Fibroblast of gingiva (primary cell): ENCODE results near the gene FOXP1.

Source experiments
- DNase-seq: peaks from one replicate; pipeline ENCODE4 v3.0.0-alpha.2; 2011; ENCODE audit warnings: low read depth

The FOXP1 gene

GRCh38 chr3:71144525-71145253 lies 438.8 kb downstream of the FOXP1 start:
- DNase-seq: no peak

DNA sequence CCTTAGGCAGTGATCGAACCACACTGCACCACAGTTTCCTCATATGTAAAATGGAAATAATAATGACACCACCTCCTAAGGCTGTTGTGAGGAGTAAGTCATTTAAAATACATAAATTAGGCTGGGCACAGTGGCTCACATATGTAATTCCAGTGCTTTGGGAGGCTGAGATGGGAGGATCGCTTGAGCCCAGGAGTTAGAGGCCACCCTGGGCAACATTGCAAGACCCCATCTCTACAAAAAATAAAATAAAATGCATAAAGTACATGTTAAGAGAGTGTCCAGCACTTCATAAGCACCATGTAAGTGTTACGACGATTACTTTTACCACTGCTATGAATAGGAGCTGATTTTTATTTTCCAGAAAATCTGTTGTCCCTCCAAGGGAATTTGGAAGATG lies 440.0 kb downstream of the FOXP1 start:
- no peak for DNase-seq

GRCh38 chr3:71142441-71143161 lies 440.9 kb downstream of the FOXP1 start:
- no peak for DNase-seq

- DNase-seq: no peak
Measured at GRCh38 chr3:71140477-71140876, 443.1 kb downstream of the FOXP1 start.

DNA sequence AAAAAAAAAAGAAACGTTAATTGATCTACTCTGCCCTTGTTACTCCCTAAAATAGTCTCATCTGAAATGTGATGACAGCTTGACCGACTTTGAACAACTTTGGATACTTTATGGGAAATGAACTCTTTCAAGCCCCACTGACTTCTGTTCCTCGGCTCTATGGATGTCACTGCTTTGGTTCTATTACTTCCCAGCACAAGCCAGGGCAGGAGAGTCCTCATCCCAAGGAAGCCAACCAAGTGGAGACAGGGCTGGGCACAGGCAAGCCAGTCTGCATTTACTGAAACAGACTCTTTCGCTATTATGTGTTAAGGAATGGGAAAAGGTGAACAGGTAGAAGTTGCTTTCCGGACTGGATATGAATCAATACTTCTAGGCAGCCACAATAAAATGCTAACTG lies 444.0 kb downstream of the FOXP1 start:
- DNase-seq: no peak

GRCh38 chr3:71138410-71138809 lies 445.1 kb downstream of the FOXP1 start:
- no peak for DNase-seq

DNA sequence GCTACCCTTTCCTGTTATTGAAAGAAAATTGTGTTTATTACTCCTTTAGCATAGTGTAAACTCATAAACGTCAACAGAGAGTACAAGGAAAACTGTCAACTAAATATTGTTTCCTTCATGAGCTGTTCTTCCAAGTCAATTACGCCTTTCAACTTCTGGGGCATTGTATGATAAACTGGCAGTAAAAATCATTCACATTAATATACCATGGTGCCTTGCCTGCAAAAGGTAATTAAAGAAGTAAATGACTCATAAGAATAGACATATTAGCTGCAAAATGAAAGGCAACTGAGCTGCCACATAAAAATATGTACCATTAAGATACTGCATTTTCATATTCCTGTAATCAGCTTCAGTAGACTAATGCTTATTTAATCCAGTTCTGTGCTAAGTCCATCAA lies 447.3 kb downstream of the FOXP1 start:
- DNase-seq: no peak

- DNase-seq: no peak
Measured at GRCh38 chr3:71135373-71136088, 448.0 kb downstream of the FOXP1 start.

GRCh38 chr3:71134521-71134920 lies 449.0 kb downstream of the FOXP1 start:
- DNase-seq: no peak

DNA sequence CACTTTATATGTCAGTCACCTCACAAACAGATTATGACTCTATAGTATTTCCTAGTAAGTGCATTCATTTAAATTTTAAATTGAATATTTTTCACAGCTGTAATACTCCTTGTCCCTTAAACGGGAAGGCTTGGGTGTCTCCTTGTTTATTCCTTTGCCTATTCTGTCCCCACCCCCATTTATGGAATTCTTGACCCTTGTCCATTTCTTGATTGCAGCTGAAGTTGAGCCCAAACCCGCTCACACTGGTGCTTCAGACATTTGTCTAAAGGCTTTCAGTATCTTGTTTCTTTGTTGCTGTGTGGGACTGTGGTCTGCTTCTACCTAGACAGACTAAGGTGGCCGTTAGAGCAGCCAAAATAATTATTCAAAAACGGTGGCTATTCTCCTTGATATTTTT lies 449.7 kb downstream of the FOXP1 start:
- DNase-seq: no peak

- peak; percentile 14 for DNase-seq
Measured at GRCh38 chr3:71132995-71133730, 450.4 kb downstream of the FOXP1 start.

DNA sequence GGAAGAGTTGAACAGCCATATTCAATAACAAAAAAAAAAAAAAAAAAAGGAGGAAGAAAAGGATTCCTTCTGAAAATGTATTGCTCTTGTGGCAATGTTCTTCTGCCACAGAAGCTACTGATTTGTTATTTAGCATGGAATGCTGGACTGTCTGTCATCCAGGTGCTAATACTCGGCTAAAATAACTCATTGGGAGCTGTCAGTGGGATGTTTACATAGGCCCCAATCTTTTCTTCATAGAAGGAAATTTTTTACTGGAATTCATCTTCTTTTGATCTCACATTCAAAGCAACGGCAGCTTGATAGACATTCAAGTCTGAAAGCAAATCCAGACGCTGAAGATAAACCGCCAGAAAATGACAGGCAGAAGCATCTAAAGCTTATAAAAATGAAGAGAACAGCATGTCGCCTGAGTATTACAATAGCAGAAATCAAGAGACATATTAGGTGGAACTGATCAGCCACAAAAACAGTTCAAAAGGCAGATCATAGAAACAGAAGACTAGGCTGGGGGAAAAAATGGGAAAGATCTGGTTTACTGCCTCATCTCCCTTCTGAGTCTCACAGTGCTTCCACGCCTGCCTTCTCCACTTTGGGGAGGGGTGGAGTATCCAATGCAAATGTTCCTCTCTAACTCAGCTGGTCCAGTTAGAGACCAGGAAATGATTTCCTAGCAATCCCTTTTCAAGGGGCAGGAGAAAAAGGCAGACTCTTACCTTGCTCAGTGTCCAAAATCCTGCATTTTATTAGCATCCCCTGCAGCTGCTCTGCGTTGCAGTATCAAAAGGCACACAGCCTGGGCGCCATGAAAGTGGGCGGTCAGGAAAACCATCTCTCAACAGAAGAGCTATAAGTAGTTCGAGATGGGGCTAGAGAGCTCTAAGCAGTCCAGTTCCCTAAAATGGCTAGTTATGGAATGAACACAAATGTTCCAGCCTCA lies 451.9 kb downstream of the FOXP1 start:
- DNase-seq: no peak

- peak; percentile 80 for DNase-seq
Measured at GRCh38 chr3:71130471-71131374, 452.8 kb downstream of the FOXP1 start.

GRCh38 chr3:71129611-71130431 lies 453.7 kb downstream of the FOXP1 start:
- peak; percentile 74 for DNase-seq

DNA sequence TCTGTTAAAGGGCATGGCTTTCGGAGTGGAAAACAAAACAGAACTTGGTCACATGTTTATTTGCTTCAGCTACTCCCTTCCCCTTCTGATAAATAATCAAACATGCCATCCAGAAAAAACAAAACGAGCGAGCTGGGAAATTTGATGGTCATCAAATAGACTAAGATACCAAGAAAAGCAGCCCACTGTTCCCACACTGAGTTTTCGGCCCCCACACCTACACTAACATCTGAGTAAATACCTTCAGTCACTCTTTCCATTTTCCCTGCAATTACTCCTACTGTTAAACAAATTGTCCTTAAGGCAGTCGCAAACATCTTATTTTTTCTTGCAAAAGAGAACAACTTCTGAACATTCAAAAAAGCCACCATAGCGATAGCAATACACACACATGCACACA lies 454.6 kb downstream of the FOXP1 start:
- peak; percentile 8 for DNase-seq

- DNase-seq: no peak
Measured at GRCh38 chr3:71127844-71128243, 455.7 kb downstream of the FOXP1 start.

- peak; percentile 34 for DNase-seq
Measured at GRCh38 chr3:71127052-71127831, 456.3 kb downstream of the FOXP1 start.

- no peak for DNase-seq
Measured at GRCh38 chr3:71125738-71126137, 457.8 kb downstream of the FOXP1 start.
